Activated effector memory CD4-positive, alpha-beta T cell treated with anti-CD3 and anti-CD28 coated beads, Interleukin-2, amount 50 U/mL, for 16 hours (primary cell): ENCODE results near the gene NOX5.

ENCODE experiments used
- DNase-seq: peaks from one replicate; pipeline ENCODE4 v3.0.0-alpha.2; 2020

NOX5 gene

DNA sequence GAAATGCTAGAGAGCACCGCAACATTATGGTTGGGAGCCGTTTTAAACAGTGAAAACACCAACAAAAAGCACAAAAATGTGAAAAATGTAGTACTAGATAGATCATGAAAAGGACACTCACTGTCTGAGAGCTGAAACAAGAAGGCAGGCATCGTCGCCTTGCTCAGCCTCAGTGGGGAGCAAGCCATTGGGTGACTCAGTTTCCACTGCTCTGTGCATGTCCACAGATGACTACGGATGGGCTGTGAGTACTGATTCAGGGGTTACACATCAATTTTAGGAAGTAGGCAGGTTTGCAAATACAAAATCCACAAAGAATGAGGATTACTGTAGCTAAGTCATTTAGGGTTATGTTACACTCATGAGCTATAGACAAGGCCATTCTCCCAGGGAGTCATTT, 10.8 kb downstream of the NOX5 start:
- DNase-seq: no peak

DNA sequence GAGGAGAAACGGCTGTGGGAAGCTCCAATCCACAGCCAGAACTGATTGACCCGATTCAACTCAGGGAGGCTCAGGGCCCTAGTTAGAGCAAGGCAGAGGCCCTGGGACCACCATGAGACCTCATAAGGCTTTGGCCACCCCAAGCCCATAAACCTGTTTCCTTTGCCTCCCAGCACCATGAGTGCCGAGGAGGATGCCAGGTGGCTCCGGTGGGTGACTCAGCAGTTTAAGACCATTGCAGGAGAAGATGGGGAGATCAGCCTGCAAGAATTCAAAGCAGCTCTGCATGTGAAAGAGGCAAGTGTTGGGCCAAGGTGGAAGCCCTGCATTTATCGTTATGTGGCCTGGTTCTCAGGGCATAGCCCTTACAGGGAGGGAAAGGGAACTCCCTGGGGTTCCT, 11.9 kb downstream of the NOX5 start:
- no peak for DNase-seq

DNA sequence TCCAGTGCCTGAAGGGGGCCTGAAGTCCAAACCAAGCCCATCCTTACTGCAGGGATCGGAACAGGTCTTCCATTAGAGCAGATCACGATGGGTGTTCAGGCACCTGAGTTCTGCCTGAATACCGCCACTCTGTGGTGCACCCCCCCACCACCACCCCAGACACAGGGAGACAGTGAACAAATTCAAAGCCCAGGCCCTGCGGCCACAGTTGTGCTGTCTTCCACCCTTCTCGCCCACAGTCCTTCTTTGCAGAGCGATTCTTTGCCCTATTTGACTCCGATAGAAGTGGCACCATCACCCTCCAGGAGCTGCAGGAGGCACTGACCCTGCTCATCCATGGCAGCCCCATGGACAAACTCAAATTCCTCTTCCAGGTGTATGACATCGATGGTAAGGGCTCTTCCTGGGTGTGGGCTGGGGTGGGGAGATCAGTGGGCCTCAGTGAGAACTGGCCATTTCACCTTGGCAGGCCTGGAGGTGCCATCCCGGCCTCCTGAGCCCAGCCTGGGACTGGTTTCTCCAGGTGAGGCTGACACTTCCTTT, 13.6 kb downstream of the NOX5 start:
- DNase-seq: no peak

DNA sequence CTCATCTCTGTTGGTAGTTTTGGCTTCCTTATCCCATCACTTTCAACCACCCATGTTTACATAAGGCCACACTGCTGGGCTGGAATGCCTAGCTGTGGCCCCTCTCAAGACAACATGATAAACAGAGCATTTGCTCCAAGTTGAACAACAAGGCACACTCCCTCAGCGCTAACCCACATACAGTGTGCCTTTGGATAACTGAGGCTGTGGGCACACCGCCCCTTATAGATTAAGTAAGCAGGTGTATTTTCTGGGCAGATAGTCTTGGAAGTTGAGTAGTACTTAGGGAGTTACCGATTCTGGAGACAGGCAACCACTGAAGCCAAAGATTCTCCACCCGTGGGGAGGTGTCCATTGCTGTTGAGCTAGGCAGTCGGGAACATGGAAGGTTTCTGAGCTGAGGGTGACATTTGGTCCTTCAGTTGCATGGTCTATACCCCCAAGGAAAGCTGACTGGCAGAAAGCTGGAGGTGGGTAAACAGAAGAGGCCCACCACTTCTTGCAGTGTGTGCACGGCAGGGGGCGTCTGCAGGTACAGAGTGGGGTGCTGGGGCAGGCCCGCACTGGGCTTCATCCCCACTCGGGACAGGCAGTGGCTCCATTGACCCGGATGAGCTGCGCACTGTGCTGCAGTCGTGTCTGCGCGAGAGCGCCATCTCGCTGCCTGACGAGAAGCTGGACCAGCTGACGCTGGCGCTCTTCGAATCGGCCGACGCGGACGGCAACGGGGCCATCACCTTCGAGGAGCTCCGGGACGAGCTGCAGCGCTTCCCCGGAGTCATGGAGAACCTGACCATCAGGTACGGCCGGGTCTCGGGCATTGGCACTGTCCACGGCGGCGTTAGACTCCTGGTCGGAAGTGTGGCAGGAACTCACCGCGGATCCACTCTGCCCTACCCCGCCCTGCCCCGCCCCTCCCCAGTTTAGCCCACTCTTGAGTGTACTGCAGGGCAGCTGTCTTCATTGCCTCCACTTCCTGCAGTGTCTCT, 16.8 kb downstream of the NOX5 start:
- DNase-seq: peak; percentile 74

DNA sequence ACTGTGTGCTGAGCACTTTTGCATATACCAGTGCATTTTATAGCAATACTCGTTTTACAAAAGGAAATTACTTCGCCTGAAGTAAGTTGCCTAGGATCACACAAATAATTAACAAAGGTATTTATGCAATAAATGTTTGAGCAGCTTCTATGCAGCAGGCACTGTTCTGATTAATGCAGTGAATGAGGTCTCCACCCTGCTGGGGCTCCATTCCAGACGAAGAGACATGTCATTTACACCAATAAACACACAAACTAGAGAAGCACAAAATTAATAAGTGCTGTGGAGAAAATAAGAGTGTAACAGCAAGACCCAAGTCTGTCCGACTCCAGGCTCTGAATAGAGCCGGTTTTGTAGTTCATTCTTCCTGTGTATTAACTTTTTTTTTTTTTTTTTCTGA, 17.5 kb downstream of the NOX5 start:
- no peak for DNase-seq

DNA sequence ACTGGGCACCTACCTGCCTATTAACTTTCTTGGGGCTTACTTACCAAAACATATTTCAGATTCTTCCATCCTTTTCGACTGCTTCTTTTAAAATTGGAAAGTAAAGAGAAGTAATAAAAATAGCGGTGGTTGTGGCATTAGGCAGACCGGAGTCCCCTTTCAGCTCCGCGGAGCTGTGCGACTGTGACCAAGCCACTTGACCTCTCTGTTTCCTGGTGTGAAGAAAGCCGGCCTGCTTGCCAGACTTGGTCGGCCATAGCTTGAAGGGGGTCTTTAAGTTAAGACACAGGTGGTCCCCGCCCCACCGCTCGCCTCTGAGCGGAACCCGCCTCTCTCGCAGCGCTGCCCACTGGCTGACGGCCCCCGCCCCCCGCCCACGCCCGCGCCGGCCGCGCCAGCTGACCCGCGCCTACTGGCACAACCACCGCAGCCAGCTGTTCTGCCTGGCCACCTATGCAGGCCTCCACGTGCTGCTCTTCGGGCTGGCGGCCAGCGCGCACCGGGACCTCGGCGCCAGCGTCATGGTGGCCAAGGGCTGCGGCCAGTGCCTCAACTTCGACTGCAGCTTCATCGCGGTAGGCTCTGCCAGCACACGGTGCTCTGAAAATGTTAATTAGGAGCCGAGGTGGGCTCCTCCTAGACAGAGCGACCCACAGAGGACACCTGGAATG, 18.3 kb downstream of the NOX5 start:
- DNase-seq: no peak

DNA sequence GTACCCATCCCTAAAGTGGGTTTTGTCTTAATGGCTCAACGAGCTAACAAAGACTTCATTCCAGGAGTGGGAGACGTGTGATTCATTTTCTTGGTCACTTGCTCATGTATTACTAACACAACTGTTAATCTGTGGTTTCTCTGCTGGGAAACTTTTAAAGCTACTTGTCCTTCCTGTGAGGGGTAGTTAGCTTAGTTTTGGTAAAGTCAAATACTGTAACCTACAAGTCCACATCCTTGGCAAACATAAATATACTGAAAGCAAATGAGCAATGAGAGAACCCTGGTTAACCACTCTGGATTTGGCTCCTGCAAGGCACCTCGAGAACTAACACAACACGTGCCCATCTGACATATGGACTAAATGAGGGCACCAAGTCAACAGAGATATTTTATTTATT, 19.9 kb downstream of the NOX5 start:
- no peak for DNase-seq

DNA sequence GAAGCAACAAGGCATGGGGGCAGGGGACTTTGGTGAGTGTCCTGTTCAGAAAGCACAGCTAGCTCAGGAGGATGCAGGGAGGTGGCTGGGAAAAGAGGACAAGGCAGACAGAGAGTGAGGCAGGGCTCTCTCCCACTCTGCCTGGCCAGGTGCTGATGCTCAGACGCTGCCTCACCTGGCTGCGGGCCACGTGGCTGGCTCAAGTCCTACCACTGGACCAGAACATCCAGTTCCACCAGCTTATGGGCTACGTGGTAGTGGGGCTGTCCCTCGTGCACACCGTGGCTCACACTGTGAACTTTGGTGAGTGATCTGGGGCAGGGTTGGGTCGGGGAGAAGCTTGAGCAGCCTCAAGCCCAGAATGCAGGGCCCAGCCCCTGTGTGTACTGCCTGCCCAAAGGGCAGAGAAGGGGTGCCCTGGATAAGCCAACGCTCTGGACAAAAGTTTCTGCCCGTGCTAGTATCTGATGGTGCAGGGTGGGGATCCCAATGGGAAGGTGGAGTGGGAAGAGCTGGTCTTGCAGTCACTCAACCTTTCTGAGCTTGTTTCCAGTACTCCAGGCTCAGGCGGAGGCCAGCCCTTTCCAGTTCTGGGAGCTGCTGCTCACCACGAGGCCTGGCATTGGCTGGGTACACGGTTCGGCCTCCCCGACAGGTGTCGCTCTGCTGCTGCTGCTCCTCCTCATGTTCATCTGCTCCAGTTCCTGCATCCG, 20.9 kb downstream of the NOX5 start:
- DNase-seq: no peak

DNA sequence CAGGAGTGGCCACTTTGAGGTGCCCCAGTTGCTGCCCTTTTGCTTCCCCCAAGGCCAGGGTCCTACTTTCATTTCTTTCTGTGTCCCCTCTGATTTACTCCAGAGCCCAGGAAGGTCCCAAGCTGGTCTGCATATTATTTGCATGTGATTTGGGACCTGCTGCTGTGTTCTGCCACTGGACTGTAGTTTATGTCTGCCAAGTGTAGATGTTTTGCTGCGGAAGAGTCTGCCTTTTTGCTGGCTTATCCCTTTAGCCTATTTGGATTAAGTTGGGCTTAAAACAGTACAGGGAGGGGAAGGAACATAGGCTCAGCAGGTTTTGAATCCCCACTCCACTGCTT, 21.4 kb downstream of the NOX5 start:
- DNase-seq: no peak

DNA sequence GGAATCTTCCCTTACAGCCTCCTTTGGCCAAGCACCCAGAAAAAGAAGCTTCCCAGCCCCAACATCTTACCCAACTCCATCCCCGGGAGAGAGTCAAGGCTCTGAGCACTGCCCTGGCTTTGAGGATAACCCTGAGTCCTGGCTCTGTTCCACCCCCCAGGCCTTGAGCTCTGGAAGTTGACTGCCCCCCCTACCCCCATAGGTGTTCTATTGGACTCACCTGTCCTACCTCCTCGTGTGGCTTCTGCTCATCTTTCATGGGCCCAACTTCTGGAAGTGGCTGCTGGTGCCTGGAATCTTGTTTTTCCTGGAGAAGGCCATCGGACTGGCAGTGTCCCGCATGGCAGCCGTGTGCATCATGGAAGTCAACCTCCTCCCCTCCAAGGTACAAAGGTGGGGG, 22.3 kb downstream of the NOX5 start:
- DNase-seq: no peak

DNA sequence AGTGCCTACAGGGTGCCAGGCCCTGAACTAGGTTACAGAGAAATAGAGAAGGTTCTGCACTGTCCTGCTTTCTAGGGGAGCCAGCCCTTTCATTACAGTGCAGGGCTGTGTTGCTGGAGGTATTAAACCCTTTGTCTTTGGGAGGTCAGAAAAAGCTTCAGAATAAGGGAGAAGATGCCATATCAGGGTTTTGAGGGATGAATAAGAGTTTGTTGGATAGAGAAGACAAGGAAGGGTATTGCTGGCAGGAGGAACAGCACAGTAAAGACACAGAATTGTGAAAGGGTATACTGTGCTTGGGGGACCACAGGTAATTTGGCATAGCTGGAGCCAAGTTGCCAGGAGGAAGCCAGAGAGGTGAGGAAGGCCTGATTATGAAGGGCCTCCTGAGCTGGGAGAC, 23.0 kb downstream of the NOX5 start:
- no peak for DNase-seq

DNA sequence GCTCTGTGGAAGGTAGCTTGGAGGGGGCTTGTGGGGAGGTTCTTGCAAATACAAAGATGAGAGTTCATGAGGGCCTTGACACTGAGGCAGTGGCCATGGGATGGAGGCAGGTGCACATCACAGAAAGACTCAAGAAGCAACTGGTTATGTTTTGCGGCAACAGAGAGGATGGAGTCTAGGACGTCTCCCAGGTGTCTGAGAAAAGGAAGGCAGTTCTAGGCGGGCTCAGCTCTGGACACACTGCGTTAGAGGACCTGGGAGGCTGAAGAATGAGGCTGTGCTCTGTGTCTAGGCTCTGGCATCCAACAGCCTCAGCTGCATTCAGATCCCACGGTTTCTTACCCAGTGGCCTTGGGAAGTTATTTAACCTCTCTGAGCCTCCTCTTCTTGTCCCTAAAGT, 23.5 kb downstream of the NOX5 start:
- no peak for DNase-seq

DNA sequence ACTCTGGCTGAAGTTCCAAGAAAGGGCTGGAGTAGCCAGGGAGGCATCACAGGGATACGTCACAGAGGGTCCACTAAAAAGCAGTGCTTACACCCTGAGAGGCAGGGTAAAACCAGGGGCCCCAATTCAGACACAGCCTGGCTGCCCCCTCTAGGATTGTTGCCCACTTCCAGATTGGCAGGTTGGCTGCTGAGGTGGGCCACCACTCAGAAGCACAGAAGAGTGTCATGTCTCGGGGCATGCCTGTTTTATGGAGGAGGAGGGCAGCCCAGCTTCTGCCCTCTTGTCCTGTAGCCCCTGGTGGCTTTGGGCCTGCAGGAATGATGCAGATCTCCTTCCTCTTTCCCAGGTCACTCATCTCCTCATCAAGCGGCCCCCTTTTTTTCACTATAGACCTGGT, 24.0 kb downstream of the NOX5 start:
- DNase-seq: no peak

DNA sequence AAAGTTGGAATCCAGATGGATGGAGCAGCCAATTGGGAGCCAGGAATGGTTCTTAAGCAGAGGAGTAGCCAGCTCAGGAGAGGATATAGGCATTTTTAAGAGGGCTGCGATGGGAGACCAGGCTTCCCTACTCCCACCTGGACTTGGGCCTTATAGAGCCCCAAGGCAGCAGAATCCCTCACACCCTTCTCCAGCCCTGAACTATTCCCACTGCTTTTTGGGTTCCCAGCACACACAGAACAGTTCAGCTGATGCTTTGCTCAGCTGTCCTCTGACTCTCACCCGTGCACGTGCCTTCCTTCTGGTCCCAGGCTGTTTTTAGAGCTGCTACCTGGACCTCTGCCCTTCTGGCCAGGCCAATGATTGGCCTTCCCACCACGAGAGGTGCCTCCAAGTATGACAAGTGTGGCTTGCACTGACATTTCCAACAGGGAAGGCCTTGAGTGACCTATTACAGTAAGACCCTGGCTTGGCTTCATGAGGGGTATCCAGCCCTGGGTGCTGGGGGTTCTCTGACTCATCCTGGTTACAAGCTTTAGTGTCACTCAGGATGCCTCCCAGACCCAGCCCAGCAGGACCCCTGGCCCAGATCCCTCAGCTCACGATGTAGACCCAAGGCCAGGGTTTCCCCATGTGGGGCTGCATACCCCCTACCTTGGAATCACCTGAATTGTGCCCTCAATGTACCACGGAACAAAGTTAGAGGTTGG, 25.2 kb downstream of the NOX5 start:
- DNase-seq: no peak

DNA sequence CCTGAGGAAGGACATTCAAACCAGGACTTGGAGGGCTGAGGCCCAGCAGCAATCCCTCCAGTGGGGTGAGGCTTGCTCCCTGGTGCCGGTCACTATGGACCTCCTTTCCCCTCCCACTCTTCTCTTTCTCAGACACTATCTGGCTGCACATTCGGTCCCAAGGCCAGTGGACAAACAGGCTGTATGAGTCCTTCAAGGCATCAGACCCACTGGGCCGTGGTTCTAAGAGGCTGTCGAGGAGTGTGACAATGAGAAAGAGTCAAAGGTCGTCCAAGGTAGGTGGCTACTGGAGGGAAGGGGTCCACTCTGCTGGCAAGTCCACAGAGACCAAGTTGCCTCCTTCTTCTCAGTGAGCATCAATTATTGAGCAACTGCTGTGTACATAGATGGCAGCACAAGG, 28.0 kb downstream of the NOX5 start:
- DNase-seq: peak; percentile 31

DNA sequence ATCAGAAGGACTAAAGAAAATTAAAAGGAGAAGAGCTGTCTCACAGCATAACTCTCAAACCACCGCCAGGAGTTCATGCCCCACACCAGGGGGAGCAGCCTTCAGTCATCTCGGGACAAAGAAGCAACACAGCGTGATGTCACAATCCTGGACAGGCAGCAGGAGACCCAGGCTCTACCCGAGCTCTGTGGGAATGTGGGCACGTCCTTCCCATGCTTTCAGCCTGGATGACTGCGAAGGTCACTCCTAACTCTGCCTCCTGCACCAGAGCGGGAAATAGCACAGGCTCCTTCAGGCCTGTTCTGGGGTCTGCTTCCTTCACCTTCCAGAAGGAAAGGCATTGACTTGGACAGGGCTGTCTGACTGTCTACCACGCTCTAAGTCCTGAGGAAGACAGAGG, 31.3 kb downstream of the NOX5 start:
- DNase-seq: no peak

DNA sequence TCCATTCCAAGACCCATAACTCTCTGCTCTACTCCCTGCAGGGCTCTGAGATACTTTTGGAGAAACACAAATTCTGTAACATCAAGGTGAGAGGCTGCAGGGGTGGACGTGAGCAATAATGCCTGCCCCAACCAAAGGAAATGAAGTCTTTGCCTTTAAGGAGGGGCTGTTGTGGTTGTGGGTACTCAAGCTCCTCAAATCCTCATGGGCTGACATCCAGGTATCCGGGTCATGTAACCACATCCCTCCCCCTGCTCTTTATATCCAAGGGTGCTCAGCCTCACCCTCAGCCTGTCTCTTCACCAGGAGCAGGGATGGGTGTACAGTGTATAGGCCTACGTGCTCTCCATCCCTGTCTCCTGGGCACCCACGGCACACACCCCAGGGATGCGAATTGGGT, 32.3 kb downstream of the NOX5 start:
- no peak for DNase-seq

DNA sequence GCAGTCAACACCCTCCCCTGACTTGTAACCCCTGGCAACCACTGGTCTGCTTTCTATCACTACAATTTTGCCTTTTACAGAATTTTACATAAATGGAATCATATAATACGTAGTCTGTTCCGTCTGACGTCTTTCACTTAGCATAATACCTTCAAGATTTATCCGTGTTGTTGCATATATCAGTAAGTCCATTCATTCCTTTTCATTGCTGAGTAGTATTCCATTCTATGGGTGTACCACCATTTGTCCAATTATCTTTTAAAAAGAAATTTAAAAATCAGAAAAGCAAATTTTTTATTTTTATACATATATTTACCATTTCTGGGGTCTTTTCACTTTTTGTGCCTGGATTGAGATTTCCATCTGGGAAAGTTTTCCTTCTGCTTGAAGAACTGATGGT, 35.5 kb downstream of the NOX5 start:
- no peak for DNase-seq

DNA sequence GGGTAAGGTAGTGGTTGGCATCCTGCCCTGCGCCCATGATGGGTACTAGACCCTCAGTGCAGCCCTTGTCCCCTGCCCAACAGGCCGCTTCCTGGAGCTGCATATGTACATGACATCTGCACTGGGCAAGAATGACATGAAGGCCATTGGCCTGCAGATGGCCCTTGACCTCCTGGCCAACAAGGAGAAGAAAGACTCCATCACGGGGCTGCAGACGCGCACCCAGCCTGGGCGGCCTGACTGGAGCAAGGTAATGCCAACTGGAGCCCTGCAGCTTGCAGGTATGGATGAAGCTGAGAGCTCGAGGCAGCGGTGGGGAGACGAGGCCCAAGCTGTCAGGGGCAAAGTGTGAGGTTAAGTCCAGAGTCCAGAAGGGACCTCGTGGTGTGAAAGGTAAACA, 40.8 kb downstream of the NOX5 start:
- DNase-seq: no peak

DNA sequence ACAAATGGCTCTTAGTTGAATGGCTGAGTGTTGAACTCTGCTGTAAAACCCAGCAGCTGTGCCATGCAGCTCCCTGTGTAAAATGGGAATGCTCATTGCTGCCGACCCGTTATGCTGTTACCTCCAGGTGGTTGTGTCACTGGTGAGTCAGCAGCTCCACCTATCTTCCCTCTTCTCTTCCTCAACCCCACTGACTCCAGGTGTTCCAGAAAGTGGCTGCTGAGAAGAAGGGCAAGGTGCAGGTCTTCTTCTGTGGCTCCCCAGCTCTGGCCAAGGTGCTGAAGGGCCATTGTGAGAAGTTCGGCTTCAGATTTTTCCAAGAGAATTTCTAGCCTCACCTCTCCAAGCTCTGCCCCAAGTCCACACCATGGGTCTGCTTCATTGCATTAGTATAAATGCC, 41.9 kb downstream of the NOX5 start:
- DNase-seq: no peak

DNA sequence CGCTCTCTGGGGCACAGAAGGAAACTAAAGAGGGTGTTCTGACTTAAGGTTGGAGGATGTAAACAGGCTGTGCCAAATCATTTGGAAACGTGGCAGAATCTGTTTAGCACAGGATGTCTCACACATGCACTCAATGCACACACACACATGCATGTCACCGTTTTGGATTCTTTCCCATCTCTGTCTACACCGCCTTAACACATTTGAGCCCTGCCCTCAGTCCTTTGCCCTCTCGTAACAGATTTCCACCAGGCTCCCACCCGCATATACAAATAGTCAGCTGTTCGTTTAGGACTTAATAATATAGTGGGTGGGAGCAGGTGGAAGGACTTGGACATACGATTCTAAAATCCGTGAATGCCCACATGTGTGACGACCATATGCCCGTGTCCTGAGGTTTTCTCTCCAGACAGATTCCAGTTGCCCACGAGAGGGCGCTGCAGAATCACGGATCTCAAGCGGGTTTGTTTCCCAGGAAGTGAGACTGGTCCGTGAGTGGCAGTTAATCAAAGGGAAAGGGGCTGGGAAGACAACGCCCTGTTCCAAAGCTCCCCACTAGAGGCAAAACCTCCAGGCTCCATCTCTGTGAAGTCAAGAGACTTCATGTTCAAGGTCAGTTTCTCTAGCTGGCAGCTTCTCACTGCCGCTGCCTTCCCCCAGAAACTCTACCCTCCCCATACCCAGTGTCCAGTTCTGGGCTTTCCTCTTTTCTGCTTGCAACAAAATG, 44.5 kb downstream of the NOX5 start:
- DNase-seq: peak; percentile 87

DNA sequence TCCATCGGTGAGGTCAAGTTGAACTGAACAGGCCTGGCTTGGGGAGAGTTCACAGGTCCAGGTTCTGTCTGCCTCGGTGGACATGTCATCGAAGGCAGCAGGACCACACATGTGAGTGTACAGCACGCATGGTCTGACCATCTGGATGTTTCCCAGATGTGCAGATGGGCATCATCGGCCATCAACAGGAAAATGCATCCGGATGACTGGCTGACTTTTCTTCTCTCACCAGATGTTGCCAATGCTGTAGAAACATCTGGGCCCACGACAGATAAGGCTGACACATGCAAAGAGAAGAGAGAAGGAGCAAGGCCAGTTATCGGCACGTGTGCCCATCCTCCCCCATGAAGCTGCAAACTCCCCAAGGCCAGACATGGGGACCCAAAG, 45.1 kb downstream of the NOX5 start:
- no peak for DNase-seq
